MCF 10A (cell line): ENCODE results near the gene TRPM1. TPM values are rescaled to one million over a fixed set of nuclear protein-coding genes. Genes with fewer than 3 reads are reported as not detected.

Source experiments
- BruUV-seq: library from RNA; stranded (reverse); fragments of 400-500 nt; replicated peaks from 2 replicates; lab custom pipeline; 2021; lab: Mats Ljungman, UMichigan
- CTCF ChIA-PET: fragments of 300-600 bp; sonication (Branson Sonifier 250); formaldehyde crosslinking; extraction: SDS; loops from one replicate; lab custom pipeline; 2021; ENCODE audit warnings: antibody characterized with exemption, inconsistent platforms; lab: Yijun Ruan, JAX
- POLR2A ChIA-PET: fragments of 300-600, 350-650 bp; sonication (Branson Sonifier 250); formaldehyde crosslinking; extraction: SDS; loops from one replicate; lab custom pipeline; 2020; ENCODE audit warnings: antibody characterized with exemption, inconsistent platforms; lab: Yijun Ruan, JAX
- DNase-seq: peaks from one replicate; pipeline ENCODE4 v3.0.0-alpha.2; 2018; ENCODE audit not compliant: unreplicated experiment
- H3K27ac Mint-ChIP-seq: one replicate; pipeline ENCODE4 v1.8.0; 2022; ENCODE audit warnings: mild to moderate bottlenecking, low read depth, mixed read lengths; ENCODE audit not compliant: unreplicated experiment
- H3K27me3 Mint-ChIP-seq: one replicate; pipeline ENCODE4 v1.8.0; 2022; ENCODE audit warnings: mixed read lengths; ENCODE audit not compliant: insufficient read depth, unreplicated experiment
- H3K36me3 Mint-ChIP-seq: one replicate; pipeline ENCODE4 v1.8.0; 2022; ENCODE audit warnings: mild to moderate bottlenecking, moderate library complexity, mixed read lengths; ENCODE audit not compliant: insufficient read depth, unreplicated experiment
- H3K4me1 Mint-ChIP-seq: one replicate; pipeline ENCODE4 v1.8.0; 2022; ENCODE audit warnings: mixed read lengths; ENCODE audit not compliant: insufficient read depth, unreplicated experiment
- H3K4me3 Mint-ChIP-seq: one replicate; pipeline ENCODE4 v1.8.0; 2022; ENCODE audit warnings: mild to moderate bottlenecking, moderate library complexity, mixed read lengths; ENCODE audit not compliant: unreplicated experiment
- H3K9me3 Mint-ChIP-seq: one replicate; pipeline ENCODE4 v1.8.0; 2022; ENCODE audit warnings: mixed read lengths; ENCODE audit not compliant: unreplicated experiment
- intact Hi-C: fragments of 100-400 bp; cut with micrococcal nuclease; formaldehyde crosslinking; loops from 2 replicates; pipeline ENCODE4 v1.14.1; 2022
- total RNA-seq: library from RNA; stranded (reverse); gene quantifications from 2 replicates; pipeline ENCODE4 v1.2.3, GENCODE V29; 2022
- TF ChIP-seq, protein P1 (sequence below): fragments of 200-600 bp; IDR thresholded peaks from one replicate; pipeline ENCODE4 v1.8.0; 2022; ENCODE audit warnings: antibody characterized with exemption, mild to moderate bottlenecking; ENCODE audit not compliant: unreplicated experiment

TRPM1 gene
- total RNA-seq, 1 experiment from 2014 or later: not detected

GRCh38 chr15:31108836-31109235 is 7.3 kb upstream of the TRPM1 start:
- CTCF ChIA-PET: interaction anchor here (0.6 to 0.9 kb wide), 2 partner anchors 20 to 381 kb away, joined by 3 to 6 read pairs; no protein-coding TSS in a partner anchor
- peaks cover 4% of the 10 kb centered on the region for H3K36me3 Mint-ChIP-seq
- peaks cover 10% of the 10 kb centered on the region for H3K4me1 Mint-ChIP-seq

GRCh38 chr15:31106495-31107300 is 5.2 kb upstream of the TRPM1 start:
- POLR2A ChIA-PET: no interaction called here
- Mint-ChIP-seq H3K27ac (no peak overlapping the region), H3K4me1 (peaks cover 10% of the 10 kb centered on the region), H3K36me3 (peaks cover 4% of the 10 kb centered on the region), H3K4me3 (no peak overlapping the region), H3K27me3 (no peaks in the 10 kb centered on the region), H3K9me3 (no peaks in the 10 kb centered on the region)
- TF ChIP-seq, protein P1, sequence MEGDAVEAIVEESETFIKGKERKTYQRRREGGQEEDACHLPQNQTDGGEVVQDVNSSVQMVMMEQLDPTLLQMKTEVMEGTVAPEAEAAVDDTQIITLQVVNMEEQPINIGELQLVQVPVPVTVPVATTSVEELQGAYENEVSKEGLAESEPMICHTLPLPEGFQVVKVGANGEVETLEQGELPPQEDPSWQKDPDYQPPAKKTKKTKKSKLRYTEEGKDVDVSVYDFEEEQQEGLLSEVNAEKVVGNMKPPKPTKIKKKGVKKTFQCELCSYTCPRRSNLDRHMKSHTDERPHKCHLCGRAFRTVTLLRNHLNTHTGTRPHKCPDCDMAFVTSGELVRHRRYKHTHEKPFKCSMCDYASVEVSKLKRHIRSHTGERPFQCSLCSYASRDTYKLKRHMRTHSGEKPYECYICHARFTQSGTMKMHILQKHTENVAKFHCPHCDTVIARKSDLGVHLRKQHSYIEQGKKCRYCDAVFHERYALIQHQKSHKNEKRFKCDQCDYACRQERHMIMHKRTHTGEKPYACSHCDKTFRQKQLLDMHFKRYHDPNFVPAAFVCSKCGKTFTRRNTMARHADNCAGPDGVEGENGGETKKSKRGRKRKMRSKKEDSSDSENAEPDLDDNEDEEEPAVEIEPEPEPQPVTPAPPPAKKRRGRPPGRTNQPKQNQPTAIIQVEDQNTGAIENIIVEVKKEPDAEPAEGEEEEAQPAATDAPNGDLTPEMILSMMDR: no peak
- BruUV-seq: no TSS peak
- intact Hi-C loops: no loop called here
- CTCF ChIA-PET: no interaction called here
- peak; percentile 24 for DNase-seq

More at GRCh38 chr15:31108836-31109235, 7.3 kb upstream of the TRPM1 start:
- H3K9me3 Mint-ChIP-seq: peaks cover 1% of the 10 kb centered on the region
- H3K27ac Mint-ChIP-seq: no peak overlapping the region
- DNase-seq: no peak
- TF ChIP-seq, protein P1: no peak
- intact Hi-C loops: no loop called here
- H3K27me3 Mint-ChIP-seq: no peaks in the 10 kb centered on the region
- no TSS peak for BruUV-seq
- no peak overlapping the region for H3K4me3 Mint-ChIP-seq
- POLR2A ChIA-PET: interaction anchor here (0.6 kb wide), 1 partner anchor 206 kb away, joined by 3 read pairs; no protein-coding TSS in a partner anchor

GRCh38 chr15:31104003-31104402 is 2.5 kb upstream of the TRPM1 start:
- intact Hi-C loops: no loop called here
- no TSS peak for BruUV-seq
- Mint-ChIP-seq H3K4me3 (no peak overlapping the region), H3K4me1 (peaks cover 10% of the 10 kb centered on the region), H3K36me3 (peaks cover 4% of the 10 kb centered on the region), H3K27me3 (peaks cover 13% of the 10 kb centered on the region), H3K27ac (no peak overlapping the region), H3K9me3 (no peaks in the 10 kb centered on the region)
- ChIA-PET POLR2A (no interaction called here), CTCF (no interaction called here)
- no peak for DNase-seq
- TF ChIP-seq, protein P1: no peak

DNA sequence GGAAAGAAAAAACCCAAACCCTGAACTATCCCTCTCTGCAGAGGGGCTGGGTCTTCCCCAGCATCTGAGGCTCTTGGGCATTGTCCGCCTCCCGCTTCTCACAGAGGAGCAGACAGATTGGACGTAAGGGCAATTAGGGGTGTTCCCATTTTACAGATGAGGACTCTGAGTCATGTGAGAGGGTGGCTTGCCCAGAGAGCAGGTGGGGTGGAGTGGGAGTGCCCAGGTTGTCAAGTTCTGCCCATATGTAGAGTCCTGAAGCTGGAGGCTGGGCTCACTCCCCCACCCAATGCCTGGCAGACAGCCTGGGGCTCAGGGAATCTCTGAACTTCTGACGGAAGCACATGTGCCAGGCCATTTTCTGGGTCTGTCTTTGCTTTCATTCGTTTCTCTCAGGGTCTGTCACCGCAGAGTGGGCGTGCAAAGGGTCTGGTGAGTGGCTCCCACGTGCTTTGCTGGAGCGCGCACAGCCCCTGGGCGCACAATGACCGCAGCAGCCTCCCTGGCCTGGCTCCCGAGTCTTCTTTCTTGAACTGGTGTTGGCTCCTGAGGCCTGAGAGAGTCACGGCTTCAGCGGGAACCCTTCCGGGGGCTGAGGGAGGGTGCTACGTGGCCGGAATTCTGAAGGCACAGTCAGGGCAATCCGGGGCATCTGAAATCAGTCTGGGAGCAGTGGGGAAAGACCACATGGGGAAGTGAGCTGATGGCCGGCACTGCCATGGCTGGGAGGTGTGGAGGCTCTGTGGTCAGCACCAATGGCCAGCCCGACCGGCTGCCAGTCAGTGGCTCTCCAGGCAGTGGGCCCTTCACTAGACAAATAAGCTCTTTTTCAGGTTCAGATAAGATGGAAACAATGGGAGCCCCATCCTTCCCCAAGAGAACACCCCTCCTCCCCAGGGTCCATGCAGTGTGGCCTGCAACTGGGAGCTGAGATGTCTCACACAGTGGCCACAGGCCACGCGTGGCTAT is 1.1 kb upstream of the TRPM1 start:
- TF ChIP-seq, protein P1: no peak
- Mint-ChIP-seq H3K4me3 (no peak overlapping the region), H3K27me3 (peaks cover 13% of the 10 kb centered on the region), H3K9me3 (no peaks in the 10 kb centered on the region), H3K36me3 (peaks cover 4% of the 10 kb centered on the region), H3K27ac (no peak overlapping the region), H3K4me1 (peaks cover 10% of the 10 kb centered on the region)
- intact Hi-C loops: no loop called here
- ChIA-PET CTCF (interaction anchor here (0.7 to 1.0 kb wide), 3 partner anchors 15 to 258 kb away, joined by 3 read pairs; no protein-coding TSS in a partner anchor), POLR2A (no interaction called here)
- DNase-seq: no peak
- BruUV-seq: no TSS peak
